NCI-H345 treated with DMSO at 0.1 percent for 48 hours (cell line): ENCODE measurements around the gene RAP1A.

Source experiments
- DNase-seq: peaks from one replicate; lab custom pipeline; 2025; ENCODE audit not compliant: unreplicated experiment; lab: John Stamatoyannopoulos, UW

Gene RAP1A

GRCh38 chr1:111619635-111620440, at the start of gene RAP1A:
Gene RAP1A, plus strand, starts transcription at chr1:111619789. Its CDS starts 71,572 bp downstream, at chr1:111691361.
- DNase-seq = peak; percentile 78

GRCh38 chr1:111569913-111570312, 49.7 kb upstream of the RAP1A start:
- DNase-seq = no peak

- no peak for DNase-seq
Measured at GRCh38 chr1:111570781-111571181, 48.8 kb upstream of the RAP1A start.

GRCh38 chr1:111571239-111571638, 48.4 kb upstream of the RAP1A start:
- DNase-seq = no peak

GRCh38 chr1:111571987-111572386, 47.6 kb upstream of the RAP1A start:
- DNase-seq = no peak

- no peak for DNase-seq
Measured at GRCh38 chr1:111576547-111576946, 43.0 kb upstream of the RAP1A start.

- DNase-seq = no peak
Measured at GRCh38 chr1:111577814-111578213, 41.8 kb upstream of the RAP1A start.

GRCh38 chr1:111581166-111581565, 38.4 kb upstream of the RAP1A start:
- DNase-seq = no peak

- DNase-seq = no peak
Measured at GRCh38 chr1:111582016-111582415, 37.6 kb upstream of the RAP1A start.

GRCh38 chr1:111582644-111583618, 36.7 kb upstream of the RAP1A start:
- DNase-seq = no peak

- no peak for DNase-seq
Measured at GRCh38 chr1:111585447-111586086, 34.0 kb upstream of the RAP1A start.

GRCh38 chr1:111586112-111586511, 33.5 kb upstream of the RAP1A start:
- DNase-seq = no peak

GRCh38 chr1:111587509-111588174, 31.9 kb upstream of the RAP1A start:
- DNase-seq = no peak

GRCh38 chr1:111591937-111592336, 27.7 kb upstream of the RAP1A start:
- no peak for DNase-seq

- no peak for DNase-seq
Measured at GRCh38 chr1:111592389-111593361, 26.9 kb upstream of the RAP1A start.

- DNase-seq = no peak
Measured at GRCh38 chr1:111593403-111594305, 25.9 kb upstream of the RAP1A start.

- DNase-seq = no peak
Measured at GRCh38 chr1:111594306-111594693, 25.3 kb upstream of the RAP1A start.

GRCh38 chr1:111595807-111596206, 23.8 kb upstream of the RAP1A start:
- DNase-seq = no peak

- no peak for DNase-seq
Measured at GRCh38 chr1:111596499-111596898, 23.1 kb upstream of the RAP1A start.
